NCI-H510A treated with DMSO at 0.1 percent for 48 hours (cell line): ENCODE data around the gene HTR5A.

Experiments used
- DNase-seq: peaks from one replicate; lab custom pipeline; 2025; lab: John Stamatoyannopoulos, UW

The HTR5A gene

DNA sequence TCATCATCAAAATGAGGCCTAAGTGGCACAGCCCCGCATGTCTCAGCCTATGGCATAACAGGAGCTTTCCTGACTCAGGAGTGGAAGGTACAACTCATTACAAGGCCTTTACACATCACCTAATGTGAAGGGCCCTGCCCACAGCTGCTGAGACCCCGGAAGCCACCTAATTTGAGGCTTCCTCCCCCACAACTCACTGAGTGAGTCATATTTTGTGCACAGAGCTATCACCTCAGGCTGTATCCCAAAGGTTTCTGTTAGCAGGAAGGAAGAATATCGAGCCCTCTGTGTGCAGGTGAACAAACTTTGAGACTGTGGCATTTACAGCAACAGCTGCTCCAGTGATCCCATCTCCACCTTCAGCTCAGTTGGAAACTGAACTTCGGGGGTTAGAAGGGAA, 20.6 kb downstream of the HTR5A start:
- DNase-seq: no peak

DNA sequence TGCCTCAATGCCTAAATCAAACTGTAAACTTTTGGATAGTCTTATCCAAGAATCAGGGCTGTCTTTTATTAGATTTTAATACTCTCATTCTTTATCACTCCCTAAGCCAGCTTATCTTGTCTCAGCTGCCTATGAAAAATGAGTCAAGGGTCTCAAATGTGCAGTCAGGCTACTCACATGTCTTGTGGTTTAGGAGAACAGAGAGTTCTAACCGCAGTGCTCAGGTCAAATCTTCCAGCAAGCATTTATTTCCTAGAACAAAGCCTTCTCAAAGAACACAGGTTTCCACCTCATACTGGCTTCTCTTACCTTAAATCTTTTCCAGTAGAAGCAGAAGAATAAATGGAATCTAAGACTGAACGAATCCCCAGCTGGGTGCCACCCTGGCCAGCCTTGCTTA, 23.5 kb downstream of the HTR5A start:
- no peak for DNase-seq

DNA sequence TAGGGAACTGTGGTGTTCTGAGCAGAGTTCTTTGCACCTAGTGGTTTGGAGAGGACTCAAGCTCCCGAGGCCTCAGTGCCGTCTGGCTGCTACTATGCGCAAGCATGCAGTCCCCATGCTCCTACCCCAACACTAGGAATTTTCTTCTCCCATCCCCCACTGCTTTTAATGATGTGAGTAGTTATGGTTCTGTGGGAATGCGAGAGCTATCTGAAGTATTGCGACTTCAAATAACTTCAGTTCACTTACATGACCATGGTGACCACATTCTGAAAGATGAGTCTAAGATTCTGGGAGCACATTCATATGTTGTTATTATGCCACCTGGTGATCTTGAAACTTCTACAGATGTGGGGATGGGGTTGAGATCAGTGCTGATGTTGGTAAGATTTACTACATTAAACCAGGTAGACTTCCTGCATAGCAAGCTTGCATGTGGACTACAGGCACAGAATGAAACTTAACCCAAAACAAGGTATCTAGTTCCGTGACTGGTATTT, 24.6 kb downstream of the HTR5A start:
- DNase-seq: no peak

DNA sequence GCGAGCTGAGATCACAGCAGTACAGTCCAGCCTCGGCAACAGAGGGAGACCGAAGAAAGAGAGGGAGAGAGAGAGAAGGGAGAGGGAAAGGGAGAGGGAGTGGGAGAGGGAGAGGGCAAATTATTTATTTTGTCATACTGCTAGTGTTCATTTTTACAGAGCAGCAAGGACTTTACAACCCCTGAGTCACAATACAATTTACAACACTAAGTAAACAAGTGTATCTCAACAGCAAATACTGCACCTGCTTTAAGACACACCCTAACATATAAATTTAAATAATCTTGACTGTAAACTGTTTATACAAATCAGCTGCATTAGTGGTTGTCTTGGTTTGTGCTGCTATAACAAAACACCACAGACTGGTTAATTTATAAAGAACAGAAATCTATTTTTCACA, 27.2 kb downstream of the HTR5A start:
- no peak for DNase-seq

DNA sequence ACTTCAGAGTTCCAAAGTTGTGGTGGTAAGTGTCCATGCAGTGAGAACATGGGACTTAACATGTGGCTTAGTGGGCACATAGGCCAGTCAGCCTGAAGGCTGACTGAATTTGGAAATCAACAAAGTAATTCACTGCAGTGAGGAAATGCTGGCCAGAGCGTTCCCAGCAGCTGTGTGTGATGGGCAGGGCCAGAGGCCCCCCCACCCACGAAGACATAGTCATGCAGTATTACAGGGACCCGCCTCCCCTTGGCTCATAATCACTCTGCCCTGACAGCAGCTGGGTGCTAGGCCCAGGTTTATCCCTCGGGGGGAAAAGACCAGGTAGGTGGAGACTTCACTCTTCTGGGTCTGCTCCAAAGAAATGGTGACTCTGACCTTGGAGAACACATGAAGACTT, 33.7 kb downstream of the HTR5A start:
- DNase-seq: no peak

DNA sequence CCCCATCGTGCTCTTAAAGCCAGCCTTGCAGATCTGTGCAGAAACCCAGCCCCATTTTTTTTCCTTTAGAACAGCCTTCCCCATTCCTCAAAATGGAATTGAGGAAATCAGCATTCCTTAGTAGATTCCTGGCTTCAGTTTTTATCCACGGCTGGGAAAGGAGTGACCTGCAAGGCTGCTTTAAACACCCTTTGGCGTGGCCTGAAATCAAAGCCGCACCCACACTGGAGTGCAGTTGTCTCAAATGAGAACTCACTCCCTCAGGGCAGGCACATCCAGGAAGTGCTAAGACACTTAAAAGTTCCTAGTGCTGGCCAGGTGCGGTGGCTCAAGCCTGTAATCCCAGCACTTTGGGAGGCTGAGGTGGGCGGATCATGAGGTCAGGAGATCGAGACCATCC, 34.8 kb downstream of the HTR5A start:
- no peak for DNase-seq

DNA sequence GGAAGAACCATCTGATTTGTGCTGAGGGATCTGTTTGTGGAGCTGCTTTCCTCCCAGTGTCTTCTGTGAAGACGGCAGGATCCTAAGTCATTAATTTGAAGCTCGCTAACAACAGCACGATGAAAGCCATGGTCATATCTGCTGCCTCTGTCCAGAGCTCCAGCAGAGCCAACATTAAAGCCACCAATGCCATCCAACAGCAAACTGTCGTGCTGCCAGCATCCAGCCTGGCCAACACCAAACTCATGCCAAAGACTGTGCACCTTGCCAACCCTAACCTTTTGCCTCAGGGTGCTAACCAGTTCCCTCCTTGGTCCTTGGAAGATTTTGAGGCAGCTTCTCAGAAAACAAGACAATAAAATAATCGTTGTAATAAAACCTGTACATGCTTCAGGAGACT, 36.2 kb downstream of the HTR5A start:
- no peak for DNase-seq

DNA sequence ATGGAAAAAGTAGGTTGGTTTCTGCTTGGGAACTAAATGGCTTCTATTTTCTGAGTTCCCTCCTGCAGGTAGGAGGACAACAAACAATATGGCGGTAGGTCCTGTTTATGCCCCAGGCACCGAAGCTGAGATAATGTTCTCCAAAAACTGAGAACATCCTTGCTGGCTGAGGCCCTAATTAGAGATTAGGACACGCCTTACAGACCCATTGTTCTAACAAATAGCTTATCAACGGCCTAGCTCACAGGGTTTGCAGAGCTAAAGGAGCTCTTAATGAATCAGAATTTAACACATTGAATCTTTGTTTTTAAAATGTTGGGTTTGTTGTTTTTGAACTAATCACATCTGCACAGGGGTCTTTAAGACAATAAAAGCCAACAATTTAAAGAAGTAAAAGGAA, 37.0 kb downstream of the HTR5A start:
- DNase-seq: no peak

DNA sequence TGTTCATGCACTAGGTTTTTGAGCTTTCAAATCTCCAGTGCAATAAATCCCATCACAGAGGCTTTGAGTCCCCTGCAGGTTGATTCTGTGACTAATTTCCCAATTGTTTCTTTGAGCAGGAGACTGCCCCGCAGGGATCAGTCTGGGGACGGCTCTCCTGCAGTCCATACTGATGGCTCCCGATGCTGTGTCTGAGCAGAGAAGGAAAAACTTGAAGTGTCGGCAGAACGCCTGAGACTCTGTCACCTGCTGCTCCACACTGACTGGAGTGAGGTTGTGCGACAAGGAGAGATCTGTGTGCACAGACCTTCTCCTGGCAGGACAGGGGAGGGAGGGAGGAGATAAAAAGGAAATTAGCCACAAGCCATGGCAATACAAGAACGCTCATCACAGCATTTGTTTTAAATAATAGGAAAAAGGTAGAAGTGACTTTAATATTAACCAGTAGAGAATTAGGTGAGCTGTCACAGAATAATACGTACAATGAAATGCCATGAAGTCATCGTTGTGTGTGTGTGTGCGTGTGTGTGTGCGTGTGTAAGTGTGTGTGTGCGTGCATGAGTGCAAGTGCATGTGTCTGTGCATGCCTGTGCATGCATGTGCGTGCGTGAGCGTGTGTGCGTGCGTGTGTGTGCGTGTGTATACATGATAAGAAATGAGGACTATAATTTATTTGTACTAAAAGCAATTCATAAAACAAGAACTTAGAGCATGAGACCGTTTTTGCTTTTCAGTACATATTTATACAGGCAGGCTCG, 38.2 kb downstream of the HTR5A start:
- no peak for DNase-seq

DNA sequence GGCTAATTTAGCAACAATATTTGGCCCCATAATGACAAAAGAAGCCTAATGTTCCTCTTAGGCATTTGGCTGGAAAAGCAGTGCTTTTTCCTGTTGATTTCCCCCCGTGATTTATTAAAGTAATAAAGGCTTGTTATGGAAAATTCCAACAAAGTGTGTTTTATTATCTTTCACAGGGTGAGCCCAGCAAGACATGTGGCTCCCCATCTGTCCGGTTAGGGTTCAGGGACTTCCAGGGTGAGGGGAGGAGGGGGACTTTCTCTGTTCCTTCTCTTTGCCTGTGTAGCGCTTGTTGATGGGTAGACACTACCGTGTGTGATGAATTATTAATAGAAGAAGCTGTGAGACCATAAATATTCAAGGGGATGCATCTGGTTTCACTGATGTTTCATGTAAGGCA, 39.0 kb downstream of the HTR5A start:
- no peak for DNase-seq

DNA sequence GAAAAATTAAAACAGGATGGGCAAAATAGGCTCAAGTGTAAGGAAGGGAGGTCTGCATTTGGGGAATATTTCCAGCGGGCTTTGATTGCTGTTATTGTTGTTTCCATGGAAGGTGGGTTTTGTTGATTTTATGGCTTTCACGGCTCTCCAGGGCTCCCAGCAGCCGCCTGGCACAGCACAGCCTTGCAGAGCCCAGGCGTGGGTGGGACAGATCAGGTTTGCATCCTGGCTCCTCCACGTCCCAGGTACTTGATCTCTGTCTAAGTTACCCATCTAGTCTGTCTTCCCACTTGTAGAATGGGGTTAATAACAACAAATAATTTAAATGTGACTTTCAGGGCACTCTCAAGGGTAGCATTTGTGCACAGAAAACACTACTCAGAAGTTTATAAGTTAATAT, 45.2 kb downstream of the HTR5A start:
- no peak for DNase-seq

DNA sequence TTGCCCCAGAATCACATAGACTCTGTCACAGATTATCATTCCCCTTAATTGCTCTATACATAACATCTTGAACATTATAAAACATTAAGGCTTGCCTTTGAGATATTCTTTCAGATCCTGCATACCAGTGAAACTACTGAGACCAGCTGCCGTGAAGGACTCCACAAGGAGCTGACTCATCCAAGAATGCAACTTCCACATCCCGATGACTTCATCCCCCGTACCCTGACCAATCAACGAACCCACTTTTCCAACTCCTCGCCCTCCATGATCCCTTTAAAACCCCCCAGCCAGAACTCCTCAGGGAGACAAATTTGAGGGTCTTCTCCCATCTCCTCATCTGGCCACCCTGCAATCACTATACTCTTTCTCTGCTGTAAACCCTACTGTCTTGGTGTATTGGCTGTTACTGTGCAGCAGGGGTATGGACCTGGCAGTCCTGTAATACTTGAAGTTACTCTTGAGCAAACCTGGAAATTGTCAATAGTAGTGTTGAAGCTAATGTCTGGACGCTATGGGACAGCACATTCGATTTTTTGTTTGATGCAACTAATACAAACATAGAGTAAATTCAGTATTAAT, 49.8 kb downstream of the HTR5A start:
- no peak for DNase-seq

DNA sequence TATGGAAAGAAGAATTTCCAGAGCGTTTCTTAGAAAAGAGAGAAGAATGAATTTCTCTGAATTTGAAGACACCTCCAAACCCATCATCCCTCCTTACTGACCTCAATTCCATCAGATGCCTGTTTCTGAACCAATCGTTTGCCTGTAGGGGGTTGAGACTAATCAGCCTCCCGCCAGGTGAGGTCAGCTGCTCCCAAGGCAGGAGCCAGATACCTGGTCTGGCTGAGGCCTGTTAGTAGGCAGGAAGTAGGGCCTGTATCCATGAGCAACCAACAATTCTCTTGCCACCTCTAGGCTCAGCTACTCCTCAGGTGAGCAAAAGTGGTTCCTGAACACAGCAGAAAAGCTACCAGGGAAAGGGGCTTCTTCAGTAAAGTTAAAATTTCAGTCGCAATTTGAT, 50.3 kb downstream of the HTR5A start:
- no peak for DNase-seq

DNA sequence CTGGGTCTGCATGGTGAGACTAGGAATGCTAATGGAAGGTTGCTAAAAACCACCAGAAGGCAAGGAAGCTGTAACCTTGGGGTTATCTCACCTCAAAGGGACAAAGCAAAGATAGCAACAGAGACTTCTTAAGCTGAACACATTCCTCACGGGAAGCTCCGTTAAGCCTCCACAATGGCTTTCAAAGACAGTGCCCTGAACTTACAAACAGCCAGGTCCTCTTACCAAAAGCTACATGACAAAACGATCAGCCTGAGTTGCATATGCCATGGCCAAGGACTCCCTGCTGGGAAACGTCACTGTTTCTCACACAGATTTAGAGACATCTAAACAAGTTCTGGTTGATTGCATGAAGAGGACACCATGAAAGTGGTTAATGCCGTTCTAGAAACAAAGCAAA, 52.7 kb downstream of the HTR5A start:
- no peak for DNase-seq

DNA sequence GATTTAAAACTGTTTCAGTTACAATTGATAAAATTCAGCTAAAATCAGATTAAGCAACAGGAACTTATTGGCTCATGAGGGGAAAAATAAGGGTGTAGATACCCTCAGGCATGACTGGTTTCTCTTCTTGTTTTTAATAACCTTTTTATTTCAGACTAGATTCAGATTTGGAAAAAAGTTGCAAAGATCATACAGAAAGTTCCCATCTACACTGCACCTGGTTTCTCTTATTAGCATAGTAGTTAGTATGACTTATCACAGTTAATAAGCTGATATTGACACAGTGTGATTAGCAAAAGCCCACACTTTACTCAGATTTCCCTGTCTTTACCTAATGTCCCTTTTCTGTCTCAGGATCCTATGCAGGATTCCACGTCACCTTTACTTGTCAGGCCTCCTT, 53.3 kb downstream of the HTR5A start:
- DNase-seq: no peak

DNA sequence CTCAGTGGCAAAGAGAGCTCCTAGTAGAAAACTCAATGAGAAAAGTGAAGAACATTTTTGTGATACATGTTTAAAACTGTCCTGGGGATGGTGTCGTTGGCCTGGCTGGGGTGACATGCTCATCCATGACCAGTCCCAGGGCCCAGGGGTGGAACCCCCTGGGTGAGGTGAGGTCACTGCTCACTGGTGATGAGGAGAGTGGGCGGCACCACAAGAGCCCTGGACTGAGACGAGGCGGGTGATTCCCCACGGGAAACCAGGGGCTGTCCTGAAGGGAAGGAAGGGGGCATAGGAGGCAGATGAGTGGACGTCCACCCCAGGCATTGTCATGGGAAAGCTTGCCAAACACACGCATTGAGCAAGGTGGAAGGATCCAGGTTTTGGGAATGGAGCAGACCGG, 54.6 kb downstream of the HTR5A start:
- DNase-seq: no peak

DNA sequence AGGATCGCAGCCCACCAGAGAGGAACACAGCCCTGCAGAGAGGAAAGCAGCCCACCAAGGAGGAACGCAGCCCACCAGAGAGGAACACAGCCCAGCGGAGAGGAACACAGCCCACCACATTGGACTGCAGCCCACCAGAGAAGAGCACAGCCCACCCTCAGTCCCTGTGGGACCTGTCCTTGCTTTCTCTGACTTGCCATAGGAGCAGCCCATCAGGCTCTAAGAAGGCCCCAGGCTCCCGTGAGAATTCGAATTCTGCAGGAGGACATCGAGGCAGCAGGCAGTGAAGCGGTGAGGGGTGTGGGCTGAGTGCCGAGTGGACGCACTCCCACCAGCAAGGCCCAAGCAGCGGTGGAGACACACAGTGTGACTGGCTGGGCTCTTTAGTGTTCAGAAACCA, 59.1 kb downstream of the HTR5A start:
- no peak for DNase-seq

DNA sequence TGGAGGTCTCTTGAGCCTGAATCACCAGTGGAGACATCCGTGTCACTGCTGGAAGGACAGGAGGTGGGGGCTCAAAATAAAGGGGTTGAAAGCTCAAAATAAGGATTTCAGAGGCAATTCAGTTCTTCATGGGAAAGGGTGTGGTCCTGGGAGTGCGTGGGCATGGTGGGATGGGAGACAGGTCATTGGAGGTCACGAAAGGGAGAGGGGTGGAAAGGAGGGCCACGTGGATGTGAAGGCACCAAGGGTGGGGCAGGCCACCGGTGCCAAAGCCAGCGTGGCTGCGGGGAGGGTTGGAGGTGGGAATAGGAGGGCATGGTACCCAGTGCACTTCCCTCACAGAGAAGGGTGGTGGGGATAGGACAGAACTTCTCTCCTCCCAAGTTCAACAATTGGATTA, 59.7 kb downstream of the HTR5A start:
- no peak for DNase-seq

DNA sequence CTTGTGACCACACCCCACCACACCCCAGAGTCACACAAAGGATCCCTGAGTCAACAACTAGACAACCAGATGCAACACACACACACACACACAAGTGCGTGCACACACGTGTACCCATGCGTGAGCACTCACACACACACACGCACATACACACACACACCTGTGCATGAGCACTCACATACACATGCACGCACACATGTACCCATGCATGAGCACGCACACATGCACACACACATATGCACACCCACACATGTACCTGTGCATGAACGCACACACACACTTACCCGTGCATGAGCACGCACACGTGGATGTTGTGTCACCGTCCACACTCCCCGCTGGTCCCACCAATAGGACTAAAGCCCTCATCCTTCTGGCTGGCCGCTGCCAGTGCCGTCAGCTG, 60.4 kb downstream of the HTR5A start:
- no peak for DNase-seq

DNA sequence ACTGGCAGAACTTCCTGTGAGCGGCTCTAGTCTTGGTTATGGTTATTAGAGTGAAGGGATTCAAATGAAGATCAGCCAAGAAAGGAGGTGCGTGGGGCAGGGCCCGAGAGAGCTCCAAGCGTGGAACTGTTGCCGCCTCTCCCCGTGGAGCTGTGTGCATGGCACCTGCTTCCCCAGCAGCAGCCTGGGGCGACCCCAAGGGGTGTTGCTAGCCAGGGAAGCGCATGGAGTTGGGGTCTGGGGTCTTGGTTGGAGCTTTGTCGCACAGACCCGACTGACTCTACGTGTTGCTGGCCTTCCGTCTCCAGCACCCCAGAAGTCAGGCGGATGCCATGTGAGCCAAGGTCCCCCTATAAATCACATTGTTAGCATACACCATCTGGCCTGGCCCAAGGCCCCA, 61.0 kb downstream of the HTR5A start:
- no peak for DNase-seq

DNA sequence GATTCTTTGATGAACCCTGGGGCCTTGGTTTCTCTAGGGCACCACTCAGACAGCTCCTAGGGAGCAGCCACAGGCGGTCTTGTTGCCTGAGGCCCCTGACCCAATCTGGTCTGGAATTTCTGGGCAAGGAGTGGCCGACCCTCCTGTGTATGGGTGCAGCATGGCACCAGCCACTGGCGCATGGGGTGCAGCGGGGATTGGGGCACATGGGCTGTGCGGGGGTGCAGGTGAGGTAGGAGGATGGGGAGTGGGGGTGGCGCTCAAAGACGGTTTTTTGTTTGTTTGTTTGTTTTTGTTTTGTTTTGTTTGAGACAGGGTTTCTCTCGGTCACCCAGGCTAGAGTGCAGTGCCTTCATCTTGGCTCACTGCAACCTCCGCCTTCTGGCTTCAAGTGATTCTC, 62.3 kb downstream of the HTR5A start:
- DNase-seq: no peak

DNA sequence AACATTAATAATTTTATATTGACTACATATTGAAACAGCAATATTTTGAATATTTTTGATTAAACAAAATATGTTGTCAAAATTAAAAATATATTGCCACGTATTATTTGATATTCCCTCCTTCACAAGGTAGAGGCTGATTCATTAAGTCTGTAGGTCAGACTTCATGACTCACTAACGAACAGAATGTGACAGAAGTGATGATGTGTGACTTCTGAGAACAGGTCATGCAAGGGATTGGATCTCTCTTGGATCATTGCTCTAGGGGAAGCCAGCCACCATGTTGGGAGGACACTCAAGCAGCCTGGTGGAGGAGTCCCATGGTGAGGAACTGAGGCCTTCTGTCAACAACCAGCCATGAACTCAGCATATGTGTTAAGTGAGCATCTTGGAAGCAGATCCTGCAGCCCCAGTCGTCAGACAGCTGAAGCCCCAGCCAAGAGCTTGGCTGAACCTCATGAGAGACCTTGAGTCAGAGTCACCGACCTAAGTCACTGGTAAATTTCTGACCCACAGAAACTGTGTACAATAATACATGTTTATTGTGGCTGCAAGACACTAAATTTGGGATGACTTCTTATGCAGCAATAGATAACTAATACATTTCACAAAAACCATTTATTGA, 66.6 kb downstream of the HTR5A start:
- DNase-seq: no peak
